Skin of body (tissue), 2 donors: ENCODE measurements around the gene PAAF1. TPM values are rescaled to one million over a fixed set of nuclear protein-coding genes. Genes with fewer than 3 reads are reported as not detected.
"Not testable (repeated sequence)": the region's sequence is repeated elsewhere in the genome, so short reads cannot be mapped to it uniquely, and the experiment has no call there.

Experiments used
- DNase-seq: peaks from one replicate; lab custom pipeline; 2025; lab: John Stamatoyannopoulos, UW
- total RNA-seq: library from RNA; depleted of rRNA; stranded (reverse); fragments of >200 nt; gene quantifications from one replicate; pipeline ENCODE4 v1.2.3, GENCODE V29; 2014

PAAF1 gene
- total RNA-seq, 1 donor from 2014 or later, result 14.3 TPM

GRCh38 chr11:73880449-73880848 lies 3.6 kb downstream of the PAAF1 start:
- not testable (repeated sequence) for DNase-seq

GRCh38 chr11:73883856-73884255 lies 7.1 kb downstream of the PAAF1 start:
- DNase-seq, result no peak

- DNase-seq, result no peak
These were observed 11.4 kb downstream of the PAAF1 start for GRCh38 chr11:73888244-73888643.

GRCh38 chr11:73889019-73889418 lies 12.2 kb downstream of the PAAF1 start:
- DNase-seq, result no peak

- DNase-seq, result no peak
These were observed 12.7 kb downstream of the PAAF1 start for GRCh38 chr11:73889536-73889935.

- no peak for DNase-seq
These were observed 16.2 kb downstream of the PAAF1 start for GRCh38 chr11:73893041-73893440.

- DNase-seq, result no peak
These were observed 18.0 kb downstream of the PAAF1 start for GRCh38 chr11:73894725-73895335.

GRCh38 chr11:73902303-73902702 lies 25.5 kb downstream of the PAAF1 start:
- no peak for DNase-seq

GRCh38 chr11:73907191-73907590 lies 30.4 kb downstream of the PAAF1 start:
- no peak for DNase-seq

- no peak for DNase-seq
These were observed 35.2 kb downstream of the PAAF1 start for GRCh38 chr11:73912026-73912425.

- no peak for DNase-seq
These were observed 36.7 kb downstream of the PAAF1 start for GRCh38 chr11:73913472-73913871.

GRCh38 chr11:73914284-73914683 lies 37.5 kb downstream of the PAAF1 start:
- DNase-seq, result no peak

GRCh38 chr11:73916435-73916834 lies 39.6 kb downstream of the PAAF1 start:
- no peak for DNase-seq

GRCh38 chr11:73921180-73921579 lies 44.4 kb downstream of the PAAF1 start:
- no peak for DNase-seq

- no peak for DNase-seq
These were observed 52.6 kb downstream of the PAAF1 start for GRCh38 chr11:73929388-73929787.

GRCh38 chr11:73931039-73931645 lies 54.3 kb downstream of the PAAF1 start:
- no peak for DNase-seq

GRCh38 chr11:73931951-73932350 lies 55.2 kb downstream of the PAAF1 start:
- DNase-seq, result no peak

GRCh38 chr11:73932781-73933180 lies 56.0 kb downstream of the PAAF1 start:
- no peak for DNase-seq

- not testable (repeated sequence) for DNase-seq
These were observed 59.2 kb downstream of the PAAF1 start for GRCh38 chr11:73936047-73936446.

GRCh38 chr11:73939096-73939495 lies 62.3 kb downstream of the PAAF1 start:
- no peak for DNase-seq

- no peak for DNase-seq
These were observed 64.2 kb downstream of the PAAF1 start for GRCh38 chr11:73940801-73941570.

GRCh38 chr11:73942010-73942409 lies 65.2 kb downstream of the PAAF1 start:
- DNase-seq, result peak; percentile 19

GRCh38 chr11:73944085-73944484 lies 67.3 kb downstream of the PAAF1 start:
- no peak for DNase-seq
